Stimulated activated naive B cell treated with anti-CD40 and anti-IgM and Interleukin-4, amounts not matched to agents 10 μg/mL and 1 μg/mL and 100 μg/mL, for 72 hours (primary cell): Measurements from ENCODE around the gene CTDSP1.

Source experiments
- ATAC-seq, 2 donors: fragments of 150-1000 bp; cut with Tn5 transposase; replicated peaks; 2 replicates each; pipeline ENCODE4 v1.10.0; 2021; ENCODE audit warnings: moderate library complexity in 1 of 2
- DNase-seq: peaks from one replicate; pipeline ENCODE4 v3.0.0; 2021
- H3K27ac Mint-ChIP-seq: one replicate; pipeline ENCODE4 v1.8.0; 2022; ENCODE audit warnings: mild to moderate bottlenecking, mixed read lengths
- H3K27me3 Mint-ChIP-seq, 2 donors: one replicate each; pipeline ENCODE4 v1.8.0; 2022; ENCODE audit warnings: mixed read lengths in 2 of 2
- H3K36me3 Mint-ChIP-seq, 2 donors: one replicate each; pipeline ENCODE4 v1.8.0; 2022; ENCODE audit warnings: mixed read lengths in 2 of 2, mild to moderate bottlenecking in 1 of 2
- H3K4me1 Mint-ChIP-seq, 2 donors: one replicate each; pipeline ENCODE4 v1.8.0; 2022; ENCODE audit warnings: mixed read lengths in 2 of 2, mild to moderate bottlenecking in 1 of 2
- H3K4me3 Mint-ChIP-seq, 2 donors: one replicate each; pipeline ENCODE4 v1.8.0; 2022; ENCODE audit warnings: mild to moderate bottlenecking in 2 of 2, mixed read lengths in 2 of 2, moderate library complexity in 1 of 2
- H3K9me3 Mint-ChIP-seq, 2 donors: one replicate each; pipeline ENCODE4 v1.8.0; 2022; ENCODE audit warnings: mixed read lengths in 2 of 2, mild to moderate bottlenecking in 1 of 2

The CTDSP1 gene

GRCh38 chr2:218434456-218434855 lies 34.8 kb downstream of the CTDSP1 start:
- H3K27ac Mint-ChIP-seq, result no peak overlapping the region
- no peak for DNase-seq
- H3K4me3 Mint-ChIP-seq, result no peak overlapping the region
- no peak for ATAC-seq
- peaks cover 0 to 1% of the 10 kb centered on the region in 2 donors for H3K36me3 Mint-ChIP-seq
- peaks cover 15 to 24% of the 10 kb centered on the region in 2 donors for H3K4me1 Mint-ChIP-seq
- H3K9me3 Mint-ChIP-seq, result no peaks in the 10 kb centered on the region
- H3K27me3 Mint-ChIP-seq, result peaks cover 4 to 6% of the 10 kb centered on the region in 2 donors

GRCh38 chr2:218435003-218435982 lies 35.6 kb downstream of the CTDSP1 start:
- Mint-ChIP-seq H3K4me3 (no peak overlapping the region), H3K27ac (no peak overlapping the region), H3K9me3 (no peaks in the 10 kb centered on the region), H3K36me3 (peaks cover 0 to 1% of the 10 kb centered on the region in 2 donors), H3K4me1 (peaks cover 17 to 29% of the 10 kb centered on the region in 2 donors), H3K27me3 (peaks cover 4 to 6% of the 10 kb centered on the region in 2 donors)
- ATAC-seq (no peak), DNase-seq (no peak)

GRCh38 chr2:218436992-218437391 lies 37.3 kb downstream of the CTDSP1 start:
- Mint-ChIP-seq H3K9me3 (no peaks in the 10 kb centered on the region), H3K4me3 (no peak overlapping the region), H3K36me3 (peaks cover 1 to 4% of the 10 kb centered on the region in 2 donors), H3K4me1 (peaks cover 20 to 29% of the 10 kb centered on the region in 2 donors), H3K27ac (no peak overlapping the region), H3K27me3 (peaks cover 4 to 6% of the 10 kb centered on the region in 2 donors)
- DNase-seq (no peak), ATAC-seq (no peak)

- Mint-ChIP-seq H3K4me3 (no peak overlapping the region), H3K36me3 (peaks cover 1 to 4% of the 10 kb centered on the region in 2 donors), H3K27me3 (no peaks in the 10 kb centered on the region), H3K9me3 (no peaks in the 10 kb centered on the region), H3K27ac (no peak overlapping the region), H3K4me1 (peaks cover 20 to 29% of the 10 kb centered on the region in 2 donors)
- no peak for DNase-seq
- ATAC-seq, result no peak
Observed at GRCh38 chr2:218437969-218438368, 38.3 kb downstream of the CTDSP1 start.

- Mint-ChIP-seq H3K4me1 (peaks cover 20 to 29% of the 10 kb centered on the region in 2 donors), H3K27ac (no peak overlapping the region), H3K36me3 (peaks cover 1 to 4% of the 10 kb centered on the region in 2 donors), H3K4me3 (no peak overlapping the region), H3K9me3 (no peaks in the 10 kb centered on the region), H3K27me3 (no peaks in the 10 kb centered on the region)
- DNase-seq (no peak), ATAC-seq (peak; percentile 54 to 69)
Observed at GRCh38 chr2:218438596-218438995, 38.9 kb downstream of the CTDSP1 start.

GRCh38 chr2:218444692-218445357 lies 45.2 kb downstream of the CTDSP1 start:
- Mint-ChIP-seq H3K36me3 (peaks cover 29 to 37% of the 10 kb centered on the region in 2 donors), H3K9me3 (no peaks in the 10 kb centered on the region), H3K4me3 (no peak overlapping the region), H3K4me1 (peaks cover 3 to 7% of the 10 kb centered on the region in 2 donors), H3K27me3 (no peaks in the 10 kb centered on the region), H3K27ac (peak overlapping the region; percentile 10)
- ATAC-seq (no peak), DNase-seq (no peak)

GRCh38 chr2:218445602-218446001 lies 45.9 kb downstream of the CTDSP1 start:
- Mint-ChIP-seq H3K4me1 (peaks cover 2 to 5% of the 10 kb centered on the region in 2 donors), H3K27ac (no peak overlapping the region), H3K4me3 (no peak overlapping the region), H3K36me3 (peaks cover 34 to 45% of the 10 kb centered on the region in 2 donors), H3K27me3 (no peaks in the 10 kb centered on the region), H3K9me3 (no peaks in the 10 kb centered on the region)
- DNase-seq (no peak), ATAC-seq (no peak)

GRCh38 chr2:218446547-218446946 lies 46.9 kb downstream of the CTDSP1 start:
- Mint-ChIP-seq H3K4me1 (peaks cover 0 to 5% of the 10 kb centered on the region in 2 donors), H3K36me3 (peaks cover 35 to 43% of the 10 kb centered on the region in 2 donors), H3K4me3 (no peak overlapping the region), H3K27ac (no peak overlapping the region), H3K27me3 (no peaks in the 10 kb centered on the region), H3K9me3 (no peaks in the 10 kb centered on the region)
- no peak for DNase-seq
- ATAC-seq, result no peak

GRCh38 chr2:218447072-218447471 lies 47.4 kb downstream of the CTDSP1 start:
- ATAC-seq, result no peak
- H3K27ac Mint-ChIP-seq, result no peak overlapping the region

GRCh38 chr2:218448934-218449333 lies 49.3 kb downstream of the CTDSP1 start:
- no peaks in the 10 kb centered on the region for H3K27me3 Mint-ChIP-seq
- H3K4me1 Mint-ChIP-seq, result peaks cover 0 to 5% of the 10 kb centered on the region in 2 donors
- peaks cover 44 to 48% of the 10 kb centered on the region in 2 donors for H3K36me3 Mint-ChIP-seq
- no peaks in the 10 kb centered on the region for H3K9me3 Mint-ChIP-seq
- no peak for ATAC-seq
- H3K27ac Mint-ChIP-seq, result no peak overlapping the region
- DNase-seq, result no peak
- no peak overlapping the region for H3K4me3 Mint-ChIP-seq

More at GRCh38 chr2:218447072-218447471, 47.4 kb downstream of the CTDSP1 start:
- H3K4me1 Mint-ChIP-seq, result peaks cover 0 to 5% of the 10 kb centered on the region in 2 donors
- no peaks in the 10 kb centered on the region for H3K27me3 Mint-ChIP-seq
- H3K36me3 Mint-ChIP-seq, result peaks cover 35 to 43% of the 10 kb centered on the region in 2 donors
- H3K9me3 Mint-ChIP-seq, result no peaks in the 10 kb centered on the region
- H3K4me3 Mint-ChIP-seq, result no peak overlapping the region
- no peak for DNase-seq

GRCh38 chr2:218452079-218452478 lies 52.4 kb downstream of the CTDSP1 start:
- ATAC-seq, result no peak
- peaks cover 53 to 63% of the 10 kb centered on the region in 2 donors for H3K36me3 Mint-ChIP-seq

More at GRCh38 chr2:218452079-218452478, 52.4 kb downstream of the CTDSP1 start:
- Mint-ChIP-seq H3K27me3 (no peaks in the 10 kb centered on the region), H3K27ac (no peak overlapping the region), H3K4me3 (no peak overlapping the region), H3K4me1 (peaks cover 0 to 4% of the 10 kb centered on the region in 2 donors), H3K9me3 (peaks cover 2 to 4% of the 10 kb centered on the region in 2 donors)
- no peak for DNase-seq
